GM18526 (cell line): ENCODE results near the gene ERCC4.

ENCODE experiments used
- POLR2A ChIP-seq: IDR thresholded peaks from 3 replicates; pipeline ENCODE4 v1.6.1; 2011; ENCODE audit not compliant: insufficient read length; ENCODE audit errors: extremely low read depth

Gene ERCC4

DNA sequence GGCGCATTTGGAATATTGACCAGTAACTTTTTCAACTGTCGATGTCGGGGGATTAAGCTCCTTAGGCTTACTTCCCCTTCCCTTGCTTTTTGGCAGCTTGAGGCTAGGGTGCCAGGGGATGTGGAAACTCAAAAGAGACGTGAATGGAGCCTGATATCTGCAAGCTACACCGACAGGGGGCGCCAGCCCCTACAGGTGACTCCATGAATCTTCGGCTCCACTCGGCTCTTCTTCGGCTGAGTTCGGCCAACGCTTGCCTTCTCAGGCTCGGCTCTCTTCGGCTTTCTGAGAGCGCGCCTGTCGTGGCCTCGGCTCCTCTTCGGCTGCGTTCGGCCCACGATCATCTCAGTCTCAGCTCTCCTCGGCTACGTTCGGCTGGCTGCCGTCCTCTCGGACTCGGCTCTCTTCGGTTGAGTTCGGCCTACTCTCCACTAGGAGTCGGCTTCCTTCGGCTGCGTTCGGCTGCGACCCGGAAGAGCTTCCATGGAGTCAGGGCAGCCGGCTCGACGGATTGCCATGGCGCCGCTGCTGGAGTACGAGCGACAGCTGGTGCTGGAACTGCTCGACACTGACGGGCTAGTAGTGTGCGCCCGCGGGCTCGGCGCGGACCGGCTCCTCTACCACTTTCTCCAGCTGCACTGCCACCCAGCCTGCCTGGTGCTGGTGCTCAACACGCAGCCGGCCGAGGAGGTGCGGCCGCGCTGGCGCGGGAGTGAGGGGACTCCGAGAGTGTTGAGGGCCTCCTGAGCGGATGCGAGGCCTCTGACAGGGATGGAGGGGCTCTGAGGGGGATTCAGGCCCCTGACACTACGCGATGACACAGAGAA, at the start of gene ERCC4:
ERCC4 (plus strand) TSS at position 472 of the 827 bp plus-strand sequence; CDS start at position 484, 12 bp downstream.
- TF ChIP-seq POLR2A, result peak; percentile 83

DNA sequence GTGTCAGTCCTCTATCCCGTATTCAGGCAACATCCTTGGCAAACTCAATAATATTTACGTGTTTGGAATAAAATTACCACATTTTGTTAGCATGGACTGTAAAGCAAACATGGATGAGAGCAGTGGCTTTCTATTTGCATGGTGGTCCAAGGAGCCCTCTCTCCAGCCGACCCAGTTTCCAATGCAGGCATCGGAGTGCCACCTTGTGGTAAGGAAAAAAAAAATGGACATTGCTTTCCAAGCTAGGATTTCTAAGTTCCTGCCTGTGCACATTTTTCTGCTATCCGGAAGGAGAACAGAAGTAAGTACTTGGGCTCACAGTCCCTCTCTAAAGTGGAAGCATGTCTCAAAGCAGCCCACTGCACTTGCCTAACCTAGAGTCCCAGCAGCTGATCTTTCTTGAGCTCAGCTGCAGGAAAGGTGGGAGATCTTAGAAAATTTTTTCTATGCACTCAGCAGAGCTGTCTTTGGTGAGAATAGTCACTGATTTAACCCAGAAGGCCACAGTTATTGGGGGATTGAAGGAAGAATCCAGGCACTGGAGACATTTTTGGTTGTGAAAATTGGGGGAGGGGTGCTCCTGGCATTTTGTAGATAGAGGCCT, 46.0 kb upstream of the ERCC4 start:
- no peak for TF ChIP-seq POLR2A

DNA sequence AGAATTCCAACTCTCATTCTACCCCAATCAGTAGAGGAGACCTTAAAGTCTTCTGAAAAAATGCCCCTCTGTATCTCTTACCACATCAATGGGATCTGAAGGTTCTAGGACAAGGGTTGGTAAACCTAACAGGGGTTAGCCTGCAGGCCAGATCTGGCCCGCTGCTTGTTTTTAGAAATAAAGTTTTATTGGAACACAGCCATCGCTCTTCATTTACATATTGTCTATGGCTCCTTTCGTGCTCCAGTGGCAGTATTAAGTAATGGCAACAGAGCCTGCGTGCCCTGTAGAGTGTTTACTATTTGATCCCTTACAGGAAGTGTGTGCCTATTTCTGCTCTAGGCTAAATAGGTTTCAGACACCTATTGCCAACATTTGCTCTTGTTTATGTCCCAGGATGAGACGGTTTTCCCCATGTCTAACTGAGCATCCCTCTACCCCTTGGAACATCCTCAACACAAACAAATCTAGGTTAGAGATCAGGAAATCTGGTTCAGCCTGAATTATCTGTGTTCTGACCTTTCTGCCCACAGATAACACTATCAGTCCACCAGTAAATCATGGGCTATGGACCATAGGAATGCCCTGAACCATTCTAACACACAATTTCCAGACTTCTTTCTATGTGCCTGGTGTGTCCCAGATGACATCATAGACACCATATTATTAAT, 44.2 kb upstream of the ERCC4 start:
- TF ChIP-seq POLR2A, result no peak

DNA sequence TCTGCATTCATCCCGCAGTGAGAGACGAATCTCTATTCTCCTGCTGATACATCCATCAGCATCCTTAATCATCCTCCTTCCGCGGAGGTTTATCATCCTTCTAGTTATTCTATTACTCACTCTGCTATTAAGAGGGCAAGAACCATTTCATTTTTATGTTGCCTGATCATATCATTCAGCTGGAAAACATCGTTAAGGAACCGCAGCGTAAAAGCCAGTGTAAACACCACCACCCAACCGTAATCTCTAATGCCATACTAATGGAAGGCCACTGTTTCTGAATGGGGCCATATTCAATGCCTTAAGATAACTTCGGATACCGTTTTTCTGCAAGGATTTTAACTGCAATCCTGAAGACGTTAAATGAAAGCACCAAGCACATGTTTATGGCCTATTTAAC, 36.7 kb upstream of the ERCC4 start:
- TF ChIP-seq POLR2A, result no peak

DNA sequence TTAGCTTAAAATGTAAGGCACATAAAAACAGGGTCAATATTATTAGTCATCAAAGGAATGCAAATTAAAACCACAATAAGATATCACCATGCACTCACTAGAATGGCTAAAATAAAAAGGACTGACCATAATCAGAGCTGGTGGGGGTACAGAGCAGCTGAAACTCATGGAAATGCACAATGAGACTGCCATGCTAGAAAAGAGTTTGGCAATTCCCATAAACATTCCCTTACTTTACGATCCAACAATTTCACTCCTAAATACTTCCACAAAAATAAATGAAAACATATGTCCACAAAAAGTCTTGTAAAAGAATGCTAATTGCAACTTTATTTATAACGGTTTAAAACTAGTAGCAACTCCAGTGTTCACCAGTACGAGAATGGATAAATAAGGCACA, 36.1 kb upstream of the ERCC4 start:
- no peak for TF ChIP-seq POLR2A

DNA sequence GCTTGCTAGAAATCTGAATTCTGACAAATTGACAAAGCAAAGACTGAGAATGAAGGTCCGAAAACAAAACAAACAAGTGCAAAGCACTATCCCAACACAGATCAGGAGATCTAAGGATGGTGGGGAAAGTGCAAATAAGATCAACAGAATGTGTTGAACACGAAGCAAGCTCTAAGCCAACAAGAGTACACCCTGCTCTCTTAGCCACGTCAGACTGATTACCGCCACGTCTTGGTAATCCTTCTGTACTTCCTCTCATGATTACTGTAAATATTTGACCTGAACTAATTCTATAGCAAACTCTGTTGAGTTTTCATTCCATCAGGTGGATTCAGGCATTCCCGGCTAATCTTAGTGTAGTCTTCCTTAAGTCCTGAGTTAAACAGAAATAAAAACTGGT, 34.3 kb upstream of the ERCC4 start:
- no peak for TF ChIP-seq POLR2A

DNA sequence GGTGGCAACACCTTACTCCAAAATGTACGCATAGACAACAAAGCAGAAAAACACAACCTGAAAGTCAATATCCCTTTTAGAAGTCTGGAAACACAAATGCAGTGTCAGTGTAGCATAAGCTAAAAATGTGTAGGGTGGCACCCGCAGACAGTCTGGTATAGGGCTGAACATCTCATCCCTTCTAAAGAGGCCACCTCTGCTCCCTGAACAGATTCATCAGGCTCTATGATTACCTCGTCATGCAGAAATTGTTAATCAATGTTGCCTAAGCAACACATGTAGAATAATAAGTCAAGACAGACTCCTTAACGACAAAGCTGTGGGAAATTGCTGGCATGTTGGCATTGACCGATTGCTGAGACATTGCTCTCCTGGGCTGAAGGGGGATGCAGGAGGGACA, 33.3 kb upstream of the ERCC4 start:
- TF ChIP-seq POLR2A, result no peak

DNA sequence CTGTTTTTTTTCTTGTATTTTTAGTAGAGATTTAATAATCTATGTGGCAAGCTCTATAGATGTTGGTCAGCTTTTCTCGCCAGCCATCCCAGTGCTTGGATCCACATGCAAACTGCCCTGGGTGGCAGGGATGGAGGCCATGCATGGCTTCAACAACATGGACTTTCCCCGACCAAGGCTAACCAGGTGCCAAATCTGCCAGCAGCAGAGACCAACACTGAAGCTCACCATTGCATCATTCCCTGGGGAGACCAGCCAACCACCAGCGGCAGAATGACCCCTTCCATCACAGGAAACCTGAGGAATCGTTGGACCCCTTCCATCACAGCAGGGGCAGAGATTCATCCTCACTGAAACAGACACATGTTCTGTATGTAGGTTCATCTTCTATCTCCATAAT, 27.7 kb upstream of the ERCC4 start:
- TF ChIP-seq POLR2A, result no peak

DNA sequence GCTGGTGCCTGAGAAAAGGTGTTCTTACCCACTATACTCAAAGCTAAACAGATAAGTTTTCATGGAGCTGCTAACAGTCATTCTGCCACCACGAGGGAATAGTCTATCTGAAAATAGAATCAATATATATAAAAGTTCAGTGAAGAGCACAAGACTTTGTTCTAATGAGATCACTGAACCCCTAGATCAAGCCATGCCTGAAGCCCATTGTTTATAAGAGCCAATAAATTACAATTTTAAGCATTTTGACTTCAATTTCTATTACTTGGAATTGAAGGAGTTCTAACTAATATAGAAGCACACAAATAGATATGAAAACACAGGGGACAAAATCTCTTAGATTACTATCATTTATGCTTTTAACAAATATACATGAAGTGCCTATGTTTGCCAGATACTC, 24.4 kb upstream of the ERCC4 start:
- TF ChIP-seq POLR2A, result no peak

DNA sequence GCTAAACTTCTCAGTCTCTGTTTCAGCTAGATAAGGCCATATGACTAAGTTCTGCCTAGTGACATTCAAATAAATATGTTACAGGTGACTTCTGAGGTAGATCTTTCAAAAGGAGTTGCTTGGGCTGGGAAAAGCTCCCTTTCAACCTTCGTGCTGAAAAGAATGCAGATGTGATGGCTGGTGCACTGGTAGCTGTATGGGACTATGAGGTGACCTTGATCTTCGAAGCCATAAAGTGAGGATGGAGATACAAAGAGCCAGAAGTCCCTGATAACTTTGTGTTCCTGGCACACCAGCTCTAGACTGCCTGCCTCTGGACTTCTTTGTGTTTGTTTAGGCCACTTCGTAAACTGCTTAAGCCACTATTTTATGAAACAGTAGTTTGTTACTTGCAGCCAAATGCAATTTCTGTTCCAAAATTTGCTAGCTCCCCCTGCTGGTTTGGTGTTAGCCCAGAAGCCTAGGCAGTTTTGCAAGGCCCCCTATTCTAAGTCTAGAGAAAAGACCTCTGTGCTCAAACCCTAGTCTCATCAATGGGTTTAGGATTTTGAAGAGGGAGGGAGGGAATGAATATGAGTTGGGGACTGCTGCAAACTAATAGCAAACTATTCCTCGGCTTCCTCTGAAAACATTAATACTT, 23.3 kb upstream of the ERCC4 start:
- TF ChIP-seq POLR2A, result no peak

DNA sequence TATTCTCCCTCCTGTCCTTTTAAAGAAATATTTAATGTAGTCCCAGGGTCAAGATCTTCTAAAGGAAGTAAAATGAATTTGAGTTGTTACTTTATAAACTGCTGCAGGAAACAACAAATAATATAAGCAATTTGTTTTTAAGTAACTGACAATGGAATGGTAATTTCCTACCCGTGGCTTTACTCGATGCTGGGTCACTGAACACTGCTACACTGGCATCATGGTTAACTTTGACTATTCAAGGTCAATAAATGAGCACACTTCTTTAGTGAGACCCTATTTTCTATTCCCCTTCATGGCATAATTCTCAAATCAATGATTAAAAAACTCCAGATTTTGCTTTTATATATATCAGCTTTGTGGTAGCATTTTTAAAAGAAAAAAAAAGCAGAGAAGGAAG, 22.1 kb upstream of the ERCC4 start:
- no peak for TF ChIP-seq POLR2A

DNA sequence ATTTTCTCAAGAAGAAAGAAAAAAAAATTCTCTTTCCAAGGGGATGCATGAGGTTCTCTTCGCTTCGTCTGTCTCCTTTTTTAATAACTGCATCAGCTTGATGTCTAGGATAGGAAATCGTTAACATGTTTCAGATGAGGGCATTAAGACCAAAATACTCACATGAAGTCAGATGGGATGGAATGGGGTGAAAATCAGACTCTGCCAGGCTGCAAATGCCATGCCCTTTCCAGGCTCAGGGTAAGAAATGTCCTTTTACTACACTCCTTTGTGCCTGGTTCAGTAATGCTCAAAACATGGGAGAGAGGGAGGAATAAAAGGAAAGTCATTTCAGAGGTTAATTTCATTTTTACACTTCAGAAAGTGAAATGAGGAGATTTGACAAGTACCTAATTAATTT, 21.7 kb upstream of the ERCC4 start:
- no peak for TF ChIP-seq POLR2A

DNA sequence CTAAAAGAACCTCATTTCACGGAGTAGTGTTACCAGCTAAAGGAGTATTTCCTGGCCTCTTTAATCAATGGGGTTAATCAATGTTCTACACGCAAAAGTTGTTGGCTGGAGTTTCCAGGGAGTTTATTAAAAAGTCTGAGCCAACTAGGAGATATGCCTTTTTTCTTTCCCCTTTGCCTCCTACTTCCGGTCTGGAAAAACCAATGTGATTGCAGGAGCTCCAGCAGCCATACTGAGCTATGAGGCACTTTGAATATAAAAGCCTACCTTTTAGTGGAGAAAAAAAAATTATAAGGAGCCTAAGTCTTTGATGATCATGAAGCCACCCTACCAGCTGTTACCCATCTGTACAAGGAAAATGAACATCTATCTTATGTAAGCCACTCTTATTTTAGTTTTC, 17.9 kb upstream of the ERCC4 start:
- TF ChIP-seq POLR2A, result no peak

DNA sequence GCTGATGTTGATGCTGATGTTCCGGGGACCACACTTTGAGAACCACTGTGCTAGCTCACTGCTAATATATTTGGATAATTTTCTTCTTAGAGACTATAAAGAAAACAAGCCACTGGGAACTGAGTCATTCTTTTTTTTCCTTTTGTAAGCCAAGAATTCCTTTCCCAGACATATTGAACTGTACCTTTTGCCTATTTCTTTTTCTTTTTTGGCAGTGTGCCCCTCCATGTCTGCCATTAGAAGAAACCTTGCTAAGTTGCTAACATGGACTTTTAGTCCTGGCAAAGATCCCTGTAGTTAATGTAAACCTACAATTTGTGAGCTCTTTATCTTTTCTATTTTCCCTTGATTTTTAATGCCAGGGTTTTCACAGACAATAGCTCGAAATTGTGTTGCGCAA, 17.3 kb upstream of the ERCC4 start:
- TF ChIP-seq POLR2A, result no peak

DNA sequence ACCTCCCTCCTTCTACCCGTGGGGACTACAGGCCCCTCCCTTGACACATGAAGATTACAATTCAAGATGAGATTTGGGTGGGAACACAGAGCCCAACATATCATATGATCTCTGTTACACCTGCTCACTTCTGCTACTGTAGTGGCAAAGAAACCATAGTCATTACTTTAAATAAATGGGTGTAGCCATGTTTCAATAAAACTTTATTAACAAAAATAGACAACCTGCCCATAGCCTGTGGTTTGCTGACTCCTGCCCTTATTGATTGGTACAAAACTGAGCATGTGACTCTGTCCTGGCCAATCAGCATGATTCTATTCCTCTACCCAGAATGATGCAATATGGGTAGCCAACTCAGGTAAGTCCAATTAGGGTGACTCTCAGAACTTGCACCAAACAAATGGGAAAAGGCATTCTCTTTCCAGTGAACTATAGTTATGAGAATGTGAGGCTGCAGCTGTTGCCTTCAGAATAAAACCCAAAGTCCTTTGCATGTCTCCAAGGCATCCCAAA, 15.7 kb upstream of the ERCC4 start:
- TF ChIP-seq POLR2A, result no peak
